Aorta (tissue), 5 donors: Measurements from ENCODE around the gene TPCN1. TPM values are rescaled to one million over a fixed set of nuclear protein-coding genes. Genes with fewer than 3 reads are reported as not detected.
A peak's percentile ranks its signal among the peaks of the same experiment; 100 is the strongest.

Source experiments
- ATAC-seq: fragments of 200-7000 bp; cut with Tn5 transposase; one replicate; pipeline ENCODE4 v1.9.1; 2022; ENCODE audit warnings: moderate library complexity; ENCODE audit not compliant: low FRiP score
- DNase-seq, 2 donors: peaks; one replicate each; pipeline ENCODE4 v3.0.0-alpha.2; 2020
- H3K27ac ChIP-seq, 2 donors: one replicate each; pipeline ENCODE4 v1.5.1; 2013; ENCODE audit warnings: low read length in 2 of 2, mild to moderate bottlenecking in 2 of 2, moderate library complexity in 2 of 2, control low read depth in 1 of 2, inconsistent platforms in 1 of 2, low read depth in 1 of 2
- H3K27me3 ChIP-seq, 2 donors: one replicate each; pipeline ENCODE4 v1.6.1; 2013; ENCODE audit warnings: control low read depth in 1 of 2, low read length in 1 of 2, mild to moderate bottlenecking in 1 of 2, moderate library complexity in 1 of 2; ENCODE audit not compliant: insufficient read depth in 2 of 2, control insufficient read depth in 1 of 2
- H3K36me3 ChIP-seq, 2 donors: one replicate each; pipeline ENCODE4 v1.6.1; 2013; ENCODE audit warnings: control low read depth in 1 of 2, low read length in 1 of 2, mild to moderate bottlenecking in 1 of 2; ENCODE audit not compliant: insufficient read depth in 2 of 2, control insufficient read depth in 1 of 2
- H3K4me1 ChIP-seq, 2 donors: one replicate each; pipeline ENCODE4 v1.6.1; 2013; ENCODE audit warnings: low read length in 2 of 2, control low read depth in 1 of 2, mild to moderate bottlenecking in 1 of 2, moderate library complexity in 1 of 2; ENCODE audit not compliant: insufficient read depth in 2 of 2, control insufficient read depth in 1 of 2
- H3K4me3 ChIP-seq, 2 donors: one replicate each; pipeline ENCODE4 v1.5.1; 2013; ENCODE audit warnings: low read length in 2 of 2, control low read depth in 1 of 2, mild to moderate bottlenecking in 1 of 2
- H3K9me3 ChIP-seq: one replicate; pipeline ENCODE4 v1.6.1; 2013; ENCODE audit warnings: mild to moderate bottlenecking, low read length; ENCODE audit not compliant: control insufficient read depth
- WGBS, 2 donors: extraction: QIAGEN DNeasy Blood & Tissue Kit; methylation state at CpG; one replicate each; pipeline ENCODE4 v1.1.7; 2013; 5-methylcytosine and 5-hydroxymethylcytosine counted together
- intact Hi-C, 2 donors: fragments of 100-400 bp; cut with DNase I; formaldehyde crosslinking; loops; one replicate each; pipeline versions ENCODE4 v1.14.2 to v1.15.0; 2022
- polyA plus RNA-seq, 2 donors: library from polyadenylated mRNA; stranded (reverse); fragments of 200-250 nt; gene quantifications; one replicate each; pipeline ENCODE4 v1.2.3, GENCODE V29; 2013
- total RNA-seq, 2 donors: library from RNA; stranded (reverse); fragmentation: NEBNext Ultra II Directional; extraction: Animal tissue kit (Norgen Biotek cat#: 25700); gene quantifications; one replicate each; pipeline ENCODE4 v1.2.1, GENCODE V29; 2021
- donor health status: healthy with polysubstance abuse.
- donor health status: Bipolar disorder and iron deficiency.
- donor health status: DM: no; HTN: no; CAD: no.
- donor health status: DM: no; HTN: no; CAD: no.
- donor health status: DM: yes; HTN: yes; CAD: no.

TPCN1 gene
- total and polyA plus RNA-seq, 4 donors = 21.4 to 128 (median 87.2) TPM

DNA sequence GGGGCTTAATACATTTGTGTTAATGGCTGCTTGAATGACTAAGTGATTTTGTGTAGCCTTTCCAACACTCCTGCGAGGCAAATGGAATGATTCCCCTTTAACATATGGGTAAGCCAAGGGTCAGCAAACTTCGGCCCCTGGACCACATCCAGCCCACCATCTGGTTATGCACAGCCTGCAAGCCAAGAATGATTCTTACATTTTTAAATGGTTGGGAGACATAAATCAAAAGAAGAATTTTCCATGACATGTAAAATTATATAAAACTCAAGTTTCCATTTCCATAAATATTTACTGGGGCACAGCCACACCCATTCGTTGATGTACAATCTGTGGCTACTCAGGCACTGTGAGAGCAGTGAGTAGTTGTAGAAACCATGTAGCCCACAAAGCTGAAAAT lies 104.7 kb downstream of the TPCN1 start:
- H3K36me3 ChIP-seq = peaks cover 0 to 2% of the 10 kb centered on the region in 2 donors
- no peak overlapping the region for H3K27ac ChIP-seq
- H3K9me3 ChIP-seq = no peaks in the 10 kb centered on the region
- WGBS, 2 donors = 21 to 27% methylated on average over 3 of the region's 3 CpGs
- H3K4me3 ChIP-seq = no peak overlapping the region
- no peaks in the 10 kb centered on the region for H3K4me1 ChIP-seq
- intact Hi-C loops = no loop called here
- H3K27me3 ChIP-seq = no peaks in the 10 kb centered on the region
- no peak for ATAC-seq
- DNase-seq = peak in 1 of 2 donors; percentile 69

GRCh38 chr12:113326775-113327395 lies 105.6 kb downstream of the TPCN1 start:
- no peaks in the 10 kb centered on the region for H3K4me1 ChIP-seq
- DNase-seq (no peak), ATAC-seq (no peak)
- no peaks in the 10 kb centered on the region for H3K9me3 ChIP-seq
- H3K27ac ChIP-seq = no peak overlapping the region
- no peaks in the 10 kb centered on the region for H3K36me3 ChIP-seq
- H3K27me3 ChIP-seq = no peaks in the 10 kb centered on the region
- WGBS, 2 donors = 69 to 75% methylated on average over 4 of the region's 4 CpGs
- intact Hi-C loops = no loop called here
- H3K4me3 ChIP-seq = no peak overlapping the region

- ATAC-seq = no peak
- DNase-seq = no peak
- WGBS, 2 donors = 68 to 77% methylated on average over 5 of the region's 5 CpGs
- Histone ChIP-seq H3K9me3 (no peaks in the 10 kb centered on the region), H3K36me3 (no peaks in the 10 kb centered on the region), H3K27me3 (no peaks in the 10 kb centered on the region), H3K27ac (no peak overlapping the region), H3K4me1 (no peaks in the 10 kb centered on the region), H3K4me3 (no peak overlapping the region)
- intact Hi-C loops = no loop called here
Observed at GRCh38 chr12:113328368-113328889, 107.2 kb downstream of the TPCN1 start.

GRCh38 chr12:113329022-113329790 lies 107.9 kb downstream of the TPCN1 start:
- Histone ChIP-seq H3K9me3 (no peaks in the 10 kb centered on the region), H3K27ac (no peak overlapping the region), H3K4me3 (no peak overlapping the region), H3K27me3 (no peaks in the 10 kb centered on the region), H3K36me3 (no peaks in the 10 kb centered on the region), H3K4me1 (no peaks in the 10 kb centered on the region)
- ATAC-seq (no peak), DNase-seq (no peak)
- 91 to 93% methylated on average over 9 of the region's 9 CpGs for WGBS, 2 donors
- intact Hi-C loops = no loop called here

- Histone ChIP-seq H3K9me3 (no peaks in the 10 kb centered on the region), H3K27ac (no peak overlapping the region), H3K36me3 (no peaks in the 10 kb centered on the region), H3K4me3 (no peak overlapping the region), H3K27me3 (no peaks in the 10 kb centered on the region), H3K4me1 (no peaks in the 10 kb centered on the region)
- ATAC-seq = no peak
- intact Hi-C loops = no loop called here
- 95 to 100% methylated on average over 1 of the region's 1 CpG for WGBS, 2 donors
- no peak for DNase-seq
Observed at GRCh38 chr12:113329791-113330417, 108.6 kb downstream of the TPCN1 start.

- no peak for ATAC-seq
- 95 to 100% methylated on average over 2 of the region's 2 CpGs for WGBS, 2 donors
- Histone ChIP-seq H3K4me3 (no peak overlapping the region), H3K9me3 (no peaks in the 10 kb centered on the region), H3K4me1 (no peaks in the 10 kb centered on the region), H3K27ac (no peak overlapping the region), H3K36me3 (no peaks in the 10 kb centered on the region), H3K27me3 (no peaks in the 10 kb centered on the region)
- intact Hi-C loops = no loop called here
- no peak for DNase-seq
Observed at GRCh38 chr12:113330505-113330904, 109.2 kb downstream of the TPCN1 start.

- Histone ChIP-seq H3K36me3 (no peaks in the 10 kb centered on the region), H3K27me3 (no peaks in the 10 kb centered on the region), H3K27ac (no peak overlapping the region), H3K9me3 (no peaks in the 10 kb centered on the region), H3K4me3 (no peak overlapping the region), H3K4me1 (no peaks in the 10 kb centered on the region)
- DNase-seq (no peak), ATAC-seq (no peak)
- 87 to 88% methylated on average over 17 of the region's 17 CpGs for whole genome bisulfite sequencing, 2 donors
- intact Hi-C loops = no loop called here
Observed at GRCh38 chr12:113332688-113333417, 111.6 kb downstream of the TPCN1 start.

DNA sequence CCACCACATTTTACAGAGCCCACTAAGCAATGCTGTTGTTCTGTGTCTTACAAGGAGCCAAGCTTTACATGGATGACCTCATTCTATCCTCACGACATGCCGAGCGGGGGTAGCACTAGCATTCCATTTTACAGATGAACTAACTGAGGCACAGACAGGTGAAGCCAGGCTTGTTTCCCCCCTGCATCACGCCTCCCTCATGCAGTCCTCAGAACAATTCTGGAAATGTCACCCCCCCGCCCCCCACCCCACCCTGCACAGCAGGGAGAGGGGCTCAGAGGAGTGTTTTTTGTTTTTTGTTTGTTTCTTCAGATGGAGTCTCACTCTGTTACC lies 112.1 kb downstream of the TPCN1 start:
- no peaks in the 10 kb centered on the region for H3K36me3 ChIP-seq
- WGBS, 2 donors = 67 to 74% methylated on average over 5 of the region's 5 CpGs
- no peaks in the 10 kb centered on the region for H3K27me3 ChIP-seq
- intact Hi-C loops = no loop called here
- H3K4me1 ChIP-seq = no peaks in the 10 kb centered on the region
- H3K27ac ChIP-seq = no peak overlapping the region
- H3K9me3 ChIP-seq = no peaks in the 10 kb centered on the region
- H3K4me3 ChIP-seq = no peak overlapping the region
- no peak for DNase-seq
- no peak for ATAC-seq
